Gastroesophageal sphincter (tissue), 4 donors: ENCODE data around the gene KCNG4. TPM values are rescaled to one million over a fixed set of nuclear protein-coding genes. Genes with fewer than 3 reads are reported as not detected.

Experiments used
- ATAC-seq: fragments of 150-250 bp; one replicate; pipeline ENCODE4 v1.9.1; 2016; ENCODE audit warnings: mild to moderate bottlenecking, moderate library complexity
- H3K27ac ChIP-seq, 4 donors: fragments of 200-600 bp; sonication (generic) in 3 of 4; 1 replicate in 3 of 4; 2 replicates in 1 of 4; pipeline ENCODE4 v1.5.1; 2016 to 2019
- H3K27me3 ChIP-seq: fragments of 200-600 bp; sonication (generic); one replicate; pipeline ENCODE4 v1.5.1; 2019
- H3K36me3 ChIP-seq, 2 donors: fragments of 200-600 bp; sonication (generic); one replicate each; pipeline ENCODE4 v1.5.1; 2019; ENCODE audit warnings: control low read depth in 1 of 2
- H3K4me1 ChIP-seq, 3 donors: fragments of 200-600 bp; sonication (generic); 1 replicate in 2 of 3; 2 replicates in 1 of 3; pipeline ENCODE4 v1.5.1; 2016 to 2019; ENCODE audit warnings: control low read depth in 2 of 3
- H3K4me3 ChIP-seq, 2 donors: fragments of 200-600 bp; sonication (generic); one replicate each; pipeline ENCODE4 v1.5.1; 2019; ENCODE audit warnings: mild to moderate bottlenecking in 1 of 2, moderate library complexity in 1 of 2
- H3K9me3 ChIP-seq, 3 donors: fragments of 200-600 bp; sonication (generic); one replicate each; pipeline ENCODE4 v1.5.1; 2017 to 2019; ENCODE audit warnings: control low read depth in 2 of 3
- EP300 ChIP-seq: sonication (generic); formaldehyde crosslinking; IDR thresholded peaks from one replicate; pipeline ENCODE4 v1.6.1; 2017; ENCODE audit warnings: antibody characterized with exemption, mild to moderate bottlenecking
- POLR2A ChIP-seq, 2 donors: fragments of 450-650 bp; IDR thresholded peaks; one replicate each; pipeline ENCODE4 v1.6.1; 2017; ENCODE audit warnings: antibody characterized with exemption in 2 of 2, mild to moderate bottlenecking in 2 of 2, moderate library complexity in 1 of 2
- POLR2AphosphoS5 ChIP-seq: sonication (generic); formaldehyde crosslinking; IDR thresholded peaks from one replicate; pipeline ENCODE4 v1.6.1; 2017; ENCODE audit warnings: antibody characterized with exemption
- WGBS, 2 donors: methylation state at CpG; one replicate each; pipeline ENCODE4 v1.1.5; 2018; ENCODE audit warnings: low coverage in 1 of 2; 5-methylcytosine and 5-hydroxymethylcytosine counted together
- total RNA-seq, 4 donors: library from RNA; depleted of rRNA; stranded (reverse); fragments of >200 nt; gene quantifications; one replicate each; pipeline ENCODE4 v1.1.0, GENCODE V29; 2016
- TF ChIP-seq, protein P1 (sequence below), 4 experiments: fragments of 200-600 bp in 2 of 4; fragments of 450-650 bp in 2 of 4; sonication (generic) in 1 of 4; IDR thresholded peaks; one replicate each; pipeline ENCODE4 v1.5.1; 2017 to 2019; ENCODE audit warnings: antibody characterized with exemption in 4 of 4, mild to moderate bottlenecking in 2 of 4, moderate library complexity in 2 of 4

KCNG4 gene
- total RNA-seq, 4 donors from 2014 or later, result not detected

DNA sequence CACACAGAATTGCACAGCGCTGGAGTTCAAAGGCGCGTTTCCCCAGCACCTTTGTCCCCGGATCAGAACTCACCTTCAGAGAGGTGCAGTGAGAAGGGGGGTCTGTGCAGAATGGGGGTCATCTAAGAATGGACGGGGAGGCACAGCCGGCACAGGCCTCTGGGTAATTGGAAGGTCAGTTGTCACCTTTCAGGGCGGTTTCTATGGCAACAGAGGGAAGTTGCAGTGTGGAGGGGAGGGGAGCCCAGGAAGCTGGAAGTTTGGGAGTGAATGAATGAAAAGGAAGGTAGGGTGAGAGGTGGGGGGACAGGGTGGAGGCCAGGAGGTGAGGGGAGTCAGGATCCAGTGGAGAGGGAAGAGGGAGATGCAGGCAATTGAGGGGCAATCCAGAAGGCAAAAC, 12.4 kb upstream of the KCNG4 start:
- Histone ChIP-seq H3K27ac (no peak overlapping the region), H3K27me3 (peaks cover 17% of the 10 kb centered on the region), H3K4me1 (no peaks in the 10 kb centered on the region), H3K9me3 (peaks cover 0 to 14% (median 0%) of the 10 kb centered on the region in 3 donors), H3K36me3 (no peaks in the 10 kb centered on the region), H3K4me3 (no peak overlapping the region)
- no peak for ATAC-seq
- TF ChIP-seq EP300 (no peak), POLR2AphosphoS5 (no peak), POLR2A (IDR thresholded peaks at IDR 0.05) (no peak)
- TF ChIP-seq, protein P1, sequence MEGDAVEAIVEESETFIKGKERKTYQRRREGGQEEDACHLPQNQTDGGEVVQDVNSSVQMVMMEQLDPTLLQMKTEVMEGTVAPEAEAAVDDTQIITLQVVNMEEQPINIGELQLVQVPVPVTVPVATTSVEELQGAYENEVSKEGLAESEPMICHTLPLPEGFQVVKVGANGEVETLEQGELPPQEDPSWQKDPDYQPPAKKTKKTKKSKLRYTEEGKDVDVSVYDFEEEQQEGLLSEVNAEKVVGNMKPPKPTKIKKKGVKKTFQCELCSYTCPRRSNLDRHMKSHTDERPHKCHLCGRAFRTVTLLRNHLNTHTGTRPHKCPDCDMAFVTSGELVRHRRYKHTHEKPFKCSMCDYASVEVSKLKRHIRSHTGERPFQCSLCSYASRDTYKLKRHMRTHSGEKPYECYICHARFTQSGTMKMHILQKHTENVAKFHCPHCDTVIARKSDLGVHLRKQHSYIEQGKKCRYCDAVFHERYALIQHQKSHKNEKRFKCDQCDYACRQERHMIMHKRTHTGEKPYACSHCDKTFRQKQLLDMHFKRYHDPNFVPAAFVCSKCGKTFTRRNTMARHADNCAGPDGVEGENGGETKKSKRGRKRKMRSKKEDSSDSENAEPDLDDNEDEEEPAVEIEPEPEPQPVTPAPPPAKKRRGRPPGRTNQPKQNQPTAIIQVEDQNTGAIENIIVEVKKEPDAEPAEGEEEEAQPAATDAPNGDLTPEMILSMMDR (IDR thresholded peaks at IDR 0.05), result no peak
- 56% methylated on average over 7 of the region's 7 CpGs for WGBS, 2 donors

DNA sequence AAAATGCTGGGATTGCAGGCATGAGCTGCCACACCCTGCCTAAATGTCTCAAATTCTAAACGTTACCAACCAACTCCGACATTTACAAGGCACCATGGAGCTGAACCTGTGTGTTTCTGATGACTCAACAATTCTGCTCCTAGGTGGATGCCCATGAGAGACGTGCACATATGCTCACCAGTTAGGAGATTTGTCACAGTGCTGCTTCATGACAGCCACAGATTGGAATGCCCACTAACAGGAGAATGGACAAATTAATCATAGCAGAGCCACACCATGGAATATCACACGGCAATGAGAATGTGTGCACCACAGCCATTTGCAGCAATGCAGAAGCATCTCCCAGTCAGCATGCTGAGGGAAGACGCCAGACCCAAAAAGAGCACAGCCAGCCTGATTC, 8.0 kb upstream of the KCNG4 start:
- Histone ChIP-seq H3K4me3 (no peak overlapping the region), H3K27me3 (peaks cover 20% of the 10 kb centered on the region), H3K9me3 (peaks cover 0 to 6% (median 0%) of the 10 kb centered on the region in 3 donors), H3K27ac (no peak overlapping the region), H3K4me1 (no peaks in the 10 kb centered on the region), H3K36me3 (no peaks in the 10 kb centered on the region)
- WGBS, 2 donors, result 67 to 86% methylated on average over 1 to 3 of the region's 5 CpGs
- no peak for TF ChIP-seq POLR2AphosphoS5
- no peak for TF ChIP-seq POLR2A (IDR thresholded peaks at IDR 0.05)
- TF ChIP-seq EP300, result no peak
- no peak for ATAC-seq

DNA sequence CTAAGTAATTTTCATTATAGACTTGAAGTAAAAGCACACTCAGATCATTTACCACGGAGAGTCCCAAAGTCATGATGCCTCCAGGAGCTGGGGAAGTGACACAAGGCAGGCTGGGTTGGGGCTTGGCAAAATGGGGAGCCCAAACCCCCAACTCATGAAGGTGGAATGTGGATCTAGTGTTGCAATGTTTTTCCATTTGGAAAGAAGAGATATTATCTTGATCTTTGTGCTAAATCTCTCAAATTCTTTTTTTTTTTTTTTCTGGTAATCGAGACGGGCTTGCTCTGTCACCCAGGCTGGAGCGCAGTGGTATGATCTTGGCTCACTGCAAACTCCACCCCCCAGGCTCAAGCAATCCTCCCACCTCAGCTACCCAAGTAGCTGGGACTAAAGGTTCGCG, 7.5 kb upstream of the KCNG4 start:
- Histone ChIP-seq H3K9me3 (peaks cover 0 to 6% (median 0%) of the 10 kb centered on the region in 3 donors), H3K4me3 (no peak overlapping the region), H3K36me3 (no peaks in the 10 kb centered on the region), H3K27ac (no peak overlapping the region), H3K27me3 (peaks cover 25% of the 10 kb centered on the region), H3K4me1 (no peaks in the 10 kb centered on the region)
- TF ChIP-seq, protein P1 (IDR thresholded peaks at IDR 0.05), result no peak
- TF ChIP-seq POLR2A (IDR thresholded peaks at IDR 0.05), result no peak
- TF ChIP-seq EP300, result no peak
- TF ChIP-seq POLR2AphosphoS5, result no peak
- no peak for ATAC-seq
- WGBS, 2 donors, result 80 to 95% methylated on average over 1 to 5 of the region's 6 CpGs

DNA sequence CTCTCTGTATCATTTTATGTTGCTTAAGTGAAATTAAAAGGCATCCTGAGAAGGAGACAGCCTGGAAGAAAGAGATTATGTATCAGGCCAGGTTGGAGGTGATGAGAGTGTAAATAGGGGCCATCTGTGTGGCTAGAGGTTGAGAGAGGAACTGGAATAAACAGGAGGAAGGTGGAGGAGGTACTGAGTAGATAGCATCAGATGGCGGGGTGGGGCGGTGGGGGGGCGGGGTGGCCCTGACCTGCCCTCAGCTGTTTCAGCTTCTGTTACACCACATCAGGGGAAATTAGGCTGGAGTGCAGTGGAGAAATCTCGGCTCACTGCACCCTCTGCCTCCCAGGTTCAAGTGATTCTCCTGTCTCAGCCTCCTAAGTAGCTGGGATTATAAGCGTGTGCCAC, 6.9 kb upstream of the KCNG4 start:
- no peak for ATAC-seq
- 51% methylated on average over 3 of the region's 5 CpGs; no CpG with 5 or more reads in 1 of the 2 donors for WGBS, 2 donors
- Histone ChIP-seq H3K4me3 (no peak overlapping the region), H3K27me3 (peaks cover 28% of the 10 kb centered on the region), H3K9me3 (peaks cover 0 to 6% (median 0%) of the 10 kb centered on the region in 3 donors), H3K36me3 (no peaks in the 10 kb centered on the region), H3K27ac (no peak overlapping the region), H3K4me1 (no peaks in the 10 kb centered on the region)
- no peak for TF ChIP-seq EP300
- TF ChIP-seq, protein P1 (IDR thresholded peaks at IDR 0.05), result no peak

DNA sequence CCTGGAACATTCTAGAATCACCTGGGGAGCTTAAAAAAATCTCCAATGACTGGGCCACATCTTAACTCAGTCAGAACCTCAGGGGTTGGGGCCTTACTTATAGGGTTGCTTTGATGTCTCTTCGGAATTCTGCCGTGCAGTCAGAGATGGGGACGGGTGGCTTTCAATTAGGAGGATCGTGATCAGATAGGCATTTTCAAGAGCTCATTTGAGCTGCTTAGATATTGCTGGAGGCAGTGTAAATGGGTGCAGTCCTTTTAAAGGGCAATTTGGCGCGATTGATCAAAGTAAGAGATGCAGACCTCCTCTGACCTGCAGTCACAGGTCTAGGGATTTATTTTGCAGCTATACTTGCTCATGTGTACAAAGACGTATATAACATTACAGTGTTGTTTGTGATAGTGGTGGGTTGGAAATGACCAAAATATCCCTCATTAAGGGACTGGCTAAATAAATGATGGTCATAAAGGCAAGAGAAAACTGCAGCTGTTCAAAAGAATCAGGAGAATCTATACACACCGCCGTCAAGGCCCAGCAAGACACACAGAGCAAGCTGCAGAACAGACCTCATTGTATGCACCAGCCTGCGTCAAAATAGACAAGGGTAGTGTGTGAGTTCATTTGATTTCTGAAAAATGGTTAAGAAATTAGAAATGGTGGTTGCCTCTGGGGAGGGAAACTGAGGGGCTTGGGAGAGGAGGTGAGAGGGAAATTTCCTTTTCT, 6.3 kb upstream of the KCNG4 start:
- TF ChIP-seq EP300, result no peak
- TF ChIP-seq POLR2AphosphoS5, result no peak
- TF ChIP-seq POLR2A (IDR thresholded peaks at IDR 0.05), result no peak
- TF ChIP-seq, protein P1 (IDR thresholded peaks at IDR 0.05), result no peak
- H3K9me3 ChIP-seq, result peaks cover 0 to 6% (median 0%) of the 10 kb centered on the region in 3 donors
- WGBS, 2 donors, result 67 to 79% methylated on average over 8 to 9 of the region's 10 CpGs
- no peak for ATAC-seq
- H3K4me3 ChIP-seq, result no peak overlapping the region
- no peak overlapping the region for H3K27ac ChIP-seq
- no peaks in the 10 kb centered on the region for H3K4me1 ChIP-seq
- no peaks in the 10 kb centered on the region for H3K36me3 ChIP-seq
- H3K27me3 ChIP-seq, result peaks cover 28% of the 10 kb centered on the region
